Measurements from ENCODE around the gene MEIS2.

DNA sequence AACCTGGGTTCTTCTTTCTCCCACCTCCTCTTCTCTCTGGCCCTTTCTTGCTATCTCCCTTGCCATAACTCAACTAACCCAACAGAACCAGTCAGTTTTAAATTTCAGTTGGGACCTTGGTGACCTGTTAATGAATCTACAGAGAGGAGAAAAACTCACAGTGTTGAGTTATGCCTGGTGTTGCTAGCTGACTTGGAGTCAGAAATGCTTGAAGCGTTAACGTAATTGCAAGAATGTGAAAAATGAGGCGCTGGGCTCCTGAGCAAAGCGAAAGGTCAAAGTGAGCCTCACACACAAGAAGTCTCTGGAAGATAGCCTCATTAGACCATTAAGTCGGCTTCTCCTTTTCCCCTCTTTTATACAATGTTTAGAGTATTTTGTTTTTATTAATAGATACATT lies 18.4 kb downstream of the MEIS2 start:
- TF ChIP-seq CTCF (IDR thresholded peaks at IDR 0.05) (no peak), POLR2A (IDR thresholded peaks at IDR 0.05) (no peak)
